ENCODE results near the gene KLF17.

KLF17 gene

GRCh38 chr1:44077421-44077820 lies 41.2 kb upstream of the KLF17 start:
- no peak overlapping the region for H3K4me3 ChIP-seq (ENCODE audit: low read depth, low read length)
- DNase-seq (ENCODE audit: low read depth) = no peak
- TF ChIP-seq, protein P1, sequence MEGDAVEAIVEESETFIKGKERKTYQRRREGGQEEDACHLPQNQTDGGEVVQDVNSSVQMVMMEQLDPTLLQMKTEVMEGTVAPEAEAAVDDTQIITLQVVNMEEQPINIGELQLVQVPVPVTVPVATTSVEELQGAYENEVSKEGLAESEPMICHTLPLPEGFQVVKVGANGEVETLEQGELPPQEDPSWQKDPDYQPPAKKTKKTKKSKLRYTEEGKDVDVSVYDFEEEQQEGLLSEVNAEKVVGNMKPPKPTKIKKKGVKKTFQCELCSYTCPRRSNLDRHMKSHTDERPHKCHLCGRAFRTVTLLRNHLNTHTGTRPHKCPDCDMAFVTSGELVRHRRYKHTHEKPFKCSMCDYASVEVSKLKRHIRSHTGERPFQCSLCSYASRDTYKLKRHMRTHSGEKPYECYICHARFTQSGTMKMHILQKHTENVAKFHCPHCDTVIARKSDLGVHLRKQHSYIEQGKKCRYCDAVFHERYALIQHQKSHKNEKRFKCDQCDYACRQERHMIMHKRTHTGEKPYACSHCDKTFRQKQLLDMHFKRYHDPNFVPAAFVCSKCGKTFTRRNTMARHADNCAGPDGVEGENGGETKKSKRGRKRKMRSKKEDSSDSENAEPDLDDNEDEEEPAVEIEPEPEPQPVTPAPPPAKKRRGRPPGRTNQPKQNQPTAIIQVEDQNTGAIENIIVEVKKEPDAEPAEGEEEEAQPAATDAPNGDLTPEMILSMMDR (IDR thresholded peaks at IDR 0.05; ENCODE audit: insufficient read depth, low read depth, low read length, missing control alignments) = no peak

GRCh38 chr1:44078104-44078503 lies 40.5 kb upstream of the KLF17 start:
- TF ChIP-seq, protein P1 (IDR thresholded peaks at IDR 0.05; ENCODE audit: insufficient read depth, low read depth, low read length, missing control alignments) = no peak
- no peak overlapping the region for H3K4me3 ChIP-seq (ENCODE audit: low read depth, low read length)
- no peak for DNase-seq (ENCODE audit: low read depth)

GRCh38 chr1:44079566-44079965 lies 39.1 kb upstream of the KLF17 start:
- no peak for DNase-seq (ENCODE audit: low read depth)
- TF ChIP-seq, protein P1 (IDR thresholded peaks at IDR 0.05; ENCODE audit: insufficient read depth, low read depth, low read length, missing control alignments) = no peak
- H3K4me3 ChIP-seq (ENCODE audit: low read depth, low read length) = no peak overlapping the region

DNA sequence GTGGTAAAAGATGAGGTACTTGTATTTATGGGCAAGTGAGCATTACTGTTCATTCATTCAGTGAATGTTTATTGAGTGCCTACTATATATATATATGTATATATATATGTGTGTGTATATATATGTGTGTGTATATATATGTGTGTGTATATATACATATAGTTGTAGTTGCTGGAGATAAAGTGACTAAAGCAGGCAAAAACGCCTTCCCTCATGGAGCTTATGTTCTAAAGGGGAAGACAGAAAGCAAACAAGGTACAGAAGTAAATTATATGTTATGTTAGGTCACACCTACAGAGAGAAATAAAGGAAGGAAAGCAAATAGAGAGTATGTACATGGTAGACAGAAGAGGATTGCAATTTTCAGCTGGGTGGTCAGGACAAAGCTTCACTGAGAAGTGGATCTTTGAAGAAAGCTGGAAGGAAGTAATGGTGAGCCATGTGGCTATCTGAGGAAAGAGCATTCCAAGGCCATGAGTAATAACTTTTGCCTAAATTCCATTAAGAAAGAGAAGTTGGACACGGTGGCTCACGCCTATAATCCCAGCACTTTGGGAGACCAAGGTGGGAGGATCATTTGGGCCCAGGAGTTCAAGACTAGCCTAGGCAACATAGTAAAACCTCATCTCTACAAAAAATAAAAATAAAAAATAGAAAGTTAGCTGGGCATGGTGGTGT lies 33.5 kb upstream of the KLF17 start:
- TF ChIP-seq, protein P1 (IDR thresholded peaks at IDR 0.05; ENCODE audit: insufficient read depth, low read depth, low read length, missing control alignments) = no peak
- no peak overlapping the region for H3K4me3 ChIP-seq (ENCODE audit: low read depth, low read length)
- DNase-seq (ENCODE audit: low read depth) = no peak

DNA sequence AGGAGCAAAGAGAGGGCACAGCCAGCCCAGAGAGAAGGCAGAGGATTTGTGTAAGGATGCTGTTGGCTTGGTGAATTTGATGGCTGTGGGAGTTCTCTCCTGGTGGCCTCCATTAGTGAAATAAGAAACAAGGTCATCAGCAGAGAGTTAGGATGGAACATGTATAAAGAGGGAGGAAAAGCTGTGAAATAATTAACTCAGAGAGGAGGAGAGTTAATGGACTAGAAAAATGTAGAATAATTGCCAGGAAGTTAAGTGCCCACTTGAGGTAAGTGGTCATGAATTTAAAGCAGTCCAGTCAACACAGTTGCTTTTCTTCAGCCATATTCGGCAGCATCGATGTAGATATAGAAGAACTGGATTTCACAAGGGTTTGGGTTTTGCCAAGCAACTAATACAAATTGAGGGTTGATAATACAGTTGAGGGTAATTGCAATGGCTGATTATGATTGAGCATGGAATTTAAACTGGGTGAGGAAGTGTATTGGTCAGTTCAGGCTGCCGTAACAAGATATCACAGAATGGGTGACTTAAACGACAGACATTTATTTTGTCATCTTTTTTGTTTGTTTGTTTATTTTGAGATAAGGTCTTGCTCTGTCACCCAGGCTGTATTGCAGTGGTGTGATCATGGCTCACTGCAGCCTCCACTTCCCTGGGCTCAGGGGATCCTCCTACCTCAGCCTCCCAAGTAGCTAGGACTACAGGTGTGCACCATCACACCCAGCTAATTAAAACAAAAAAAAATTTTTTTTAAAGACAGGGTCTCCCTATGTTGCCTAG lies 31.7 kb upstream of the KLF17 start:
- TF ChIP-seq, protein P1 (IDR thresholded peaks at IDR 0.05; ENCODE audit: insufficient read depth, low read depth, low read length, missing control alignments) = no peak
- no peak for DNase-seq (ENCODE audit: low read depth)
- H3K4me3 ChIP-seq (ENCODE audit: low read depth, low read length) = no peak overlapping the region

DNA sequence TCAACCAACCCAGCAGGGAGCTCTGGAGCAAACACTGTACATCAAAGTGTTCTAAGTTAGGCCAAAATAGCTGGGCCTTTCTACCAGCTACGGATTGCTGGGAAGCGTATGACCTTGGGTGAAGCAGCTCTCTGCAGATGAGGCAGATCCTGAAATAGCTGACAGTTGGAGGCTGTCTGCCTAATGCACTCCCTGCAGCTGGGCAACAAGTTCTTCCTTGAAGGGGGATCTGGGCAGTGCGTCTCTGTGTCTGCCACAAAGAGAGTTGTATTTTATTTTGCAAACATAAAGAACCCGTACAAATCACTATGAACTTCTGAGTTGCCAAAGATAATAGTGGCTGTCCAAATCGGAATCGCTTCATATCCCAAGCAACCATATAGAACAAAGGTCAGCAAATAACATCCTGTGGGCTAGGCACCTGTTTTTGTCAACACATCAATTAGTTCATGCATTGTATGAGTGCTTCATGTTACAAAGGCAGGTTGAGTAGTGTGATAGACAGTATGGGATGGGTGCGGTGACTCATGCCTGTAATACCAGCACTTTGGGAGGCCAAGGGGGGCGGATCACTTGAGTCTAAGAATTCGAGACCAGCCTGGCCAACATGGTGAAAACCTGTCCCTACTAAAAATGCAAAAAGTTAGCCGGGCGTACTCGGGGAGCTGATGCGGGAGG lies 29.1 kb upstream of the KLF17 start:
- no peak overlapping the region for H3K4me3 ChIP-seq (ENCODE audit: low read depth, low read length)
- no peak for DNase-seq (ENCODE audit: low read depth)
- TF ChIP-seq, protein P1 (IDR thresholded peaks at IDR 0.05; ENCODE audit: insufficient read depth, low read depth, low read length, missing control alignments) = no peak

Measured in GM12865 (cell line).